Measurements from ENCODE around the gene PRPSAP2. TPM values are rescaled to one million over a fixed set of nuclear protein-coding genes. Genes with fewer than 3 reads are reported as not detected.

PRPSAP2 gene, protein sequence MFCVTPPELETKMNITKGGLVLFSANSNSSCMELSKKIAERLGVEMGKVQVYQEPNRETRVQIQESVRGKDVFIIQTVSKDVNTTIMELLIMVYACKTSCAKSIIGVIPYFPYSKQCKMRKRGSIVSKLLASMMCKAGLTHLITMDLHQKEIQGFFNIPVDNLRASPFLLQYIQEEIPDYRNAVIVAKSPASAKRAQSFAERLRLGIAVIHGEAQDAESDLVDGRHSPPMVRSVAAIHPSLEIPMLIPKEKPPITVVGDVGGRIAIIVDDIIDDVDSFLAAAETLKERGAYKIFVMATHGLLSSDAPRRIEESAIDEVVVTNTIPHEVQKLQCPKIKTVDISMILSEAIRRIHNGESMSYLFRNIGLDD
- total RNA-seq (2022; extraction: Qiagen RNA extraction; ENCODE audit: low read depth): 34.7 to 45.4 TPM (median 41.3 TPM) in 5 replicates

DNA sequence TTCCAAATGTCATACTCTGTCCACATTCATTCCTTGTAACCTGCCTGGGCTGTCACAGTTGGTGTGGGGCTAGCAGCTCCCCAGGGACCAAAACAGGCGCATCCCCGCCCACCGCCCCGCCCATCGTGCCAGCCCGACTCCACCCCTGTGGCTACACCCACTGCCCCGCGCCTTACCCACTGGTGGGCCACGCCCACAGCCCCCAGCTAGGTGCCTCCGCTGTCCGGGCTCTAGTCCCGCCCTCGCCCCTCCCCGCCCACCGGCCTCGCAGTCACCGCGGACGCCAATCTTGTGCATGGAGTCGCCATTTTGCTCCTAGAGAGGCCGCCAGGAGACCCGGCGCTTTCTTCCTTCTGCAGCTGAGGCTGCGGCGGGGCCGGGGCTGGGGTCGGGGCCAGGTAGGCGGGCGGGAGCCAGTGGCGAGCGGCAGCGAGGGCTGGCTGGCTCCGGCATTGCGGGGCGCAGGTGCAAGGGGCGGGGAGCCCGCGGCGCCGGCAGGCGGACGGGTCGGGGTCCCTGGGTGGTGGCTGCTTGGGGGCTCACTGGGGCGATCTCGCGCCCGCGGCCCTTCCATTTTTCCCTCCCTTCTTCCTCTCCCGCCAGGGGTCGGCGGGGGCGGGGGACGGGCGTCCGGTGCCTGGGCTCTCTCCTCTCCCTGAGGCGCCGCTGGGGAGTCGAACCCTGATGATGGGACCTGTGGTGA, at the start of gene PRPSAP2:
Gene PRPSAP2 (plus strand): TSS at position 268 of the 703 bp plus-strand sequence. CDS start 7,703 bp downstream, outside the sequence.

DNA sequence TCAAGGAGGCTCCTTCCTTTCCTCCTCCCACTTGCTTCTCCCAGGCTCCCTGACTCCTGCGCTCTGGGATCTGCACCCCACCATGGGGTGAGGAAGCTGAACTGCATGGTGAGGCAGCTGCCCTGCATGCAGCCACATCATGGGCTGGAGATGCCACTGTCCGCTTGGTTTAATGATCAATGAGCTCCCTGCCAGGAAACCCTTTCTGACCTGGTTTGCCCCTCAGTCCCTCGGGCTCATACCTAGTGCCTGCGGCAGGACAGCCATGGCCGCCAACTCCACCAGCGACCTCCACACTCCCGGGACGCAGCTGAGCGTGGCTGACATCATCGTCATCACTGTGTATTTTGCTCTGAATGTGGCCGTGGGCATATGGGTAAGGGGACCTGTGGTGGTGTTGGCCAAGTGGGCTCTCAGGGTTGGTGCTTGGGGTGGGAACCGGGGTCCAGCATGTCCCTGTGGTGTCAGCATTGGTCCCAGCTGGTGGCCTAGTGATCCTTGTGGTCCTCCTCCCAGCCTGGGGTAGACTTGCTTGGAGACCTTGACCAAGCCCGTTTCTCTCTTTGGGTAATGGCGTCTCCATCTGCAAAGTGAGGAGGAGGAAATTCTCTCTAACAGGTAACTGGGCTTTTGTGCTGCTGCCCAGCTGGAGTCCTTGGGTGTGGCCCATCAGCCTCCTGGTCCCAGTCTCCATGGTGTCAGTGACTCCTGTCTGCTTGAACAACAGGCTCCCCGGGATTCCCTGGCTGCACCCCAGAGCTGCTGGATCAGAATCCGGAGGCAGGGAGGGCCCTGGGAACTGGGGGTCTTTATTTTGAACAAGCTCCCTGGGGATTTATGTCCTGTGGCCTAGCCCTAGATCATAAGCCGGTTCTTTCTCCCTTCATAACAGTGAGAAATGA, 94.3 kb downstream of the PRPSAP2 start, which contains the start of gene SLC5A10:
Gene SLC5A10 (plus strand): TSS at position 225 of the 902 bp plus-strand sequence. CDS start 41 bp downstream, at position 266.

Other genes starting within 250 kb of the PRPSAP2 start
- not detected in 5 replicates for gene TBC1D28, start 213.7 kb upstream of the PRPSAP2 start, total RNA-seq (2022; extraction: Qiagen RNA extraction; ENCODE audit: low read depth)
- gene FOXO3B, start 175.8 kb upstream of the PRPSAP2 start, total RNA-seq (2022; extraction: Qiagen RNA extraction; ENCODE audit: low read depth): 1.6 to 4.7 TPM (median 3.9 TPM) in 5 replicates
- gene FBXW10, start 114.1 kb upstream of the PRPSAP2 start, total RNA-seq (2022; extraction: Qiagen RNA extraction; ENCODE audit: low read depth): 0.93 to 1.8 TPM (median 1.6 TPM) in 5 replicates
- 62.9 to 76.8 TPM (median 67.2 TPM) in 5 replicates for gene TVP23B, start 76.9 kb upstream of the PRPSAP2 start, total RNA-seq (2022; extraction: Qiagen RNA extraction; ENCODE audit: low read depth)
- 0.18 to 0.52 TPM (median 0.28 TPM) in 5 replicates for gene SLC5A10, start 94.0 kb downstream of the PRPSAP2 start, total RNA-seq (2022; extraction: Qiagen RNA extraction; ENCODE audit: low read depth)
- 21.9 to 39.9 TPM (median 36.3 TPM) in 5 replicates for gene FAM83G, start 146.6 kb downstream of the PRPSAP2 start, total RNA-seq (2022; extraction: Qiagen RNA extraction; ENCODE audit: low read depth)
- gene GRAP, start 188.8 kb downstream of the PRPSAP2 start, total RNA-seq (2022; extraction: Qiagen RNA extraction; ENCODE audit: low read depth): 0.22 to 1.2 TPM (median 0.34 TPM) in 5 replicates